Gastroesophageal sphincter (tissue), 3 donors: ENCODE measurements around the gene B4GALNT2.

Experiments
- EP300 ChIP-seq: sonication (generic); formaldehyde crosslinking; IDR thresholded peaks from one replicate; pipeline ENCODE4 v1.6.1; 2017; ENCODE audit warnings: antibody characterized with exemption, mild to moderate bottlenecking
- POLR2A ChIP-seq, 2 donors: fragments of 450-650 bp; IDR thresholded peaks; one replicate each; pipeline ENCODE4 v1.6.1; 2017; ENCODE audit warnings: antibody characterized with exemption in 2 of 2, mild to moderate bottlenecking in 2 of 2, moderate library complexity in 1 of 2
- POLR2AphosphoS5 ChIP-seq: sonication (generic); formaldehyde crosslinking; IDR thresholded peaks from one replicate; pipeline ENCODE4 v1.6.1; 2017; ENCODE audit warnings: antibody characterized with exemption
- TF ChIP-seq, protein P1 (sequence below), 4 experiments: fragments of 200-600 bp in 2 of 4; fragments of 450-650 bp in 2 of 4; sonication (generic) in 1 of 4; IDR thresholded peaks; one replicate each; pipeline ENCODE4 v1.5.1; 2017 to 2019; ENCODE audit warnings: antibody characterized with exemption in 4 of 4, mild to moderate bottlenecking in 2 of 4, moderate library complexity in 2 of 4

GRCh38 chr17:49132699-49133364 is at the start of gene B4GALNT2:
- TF ChIP-seq, protein P1, sequence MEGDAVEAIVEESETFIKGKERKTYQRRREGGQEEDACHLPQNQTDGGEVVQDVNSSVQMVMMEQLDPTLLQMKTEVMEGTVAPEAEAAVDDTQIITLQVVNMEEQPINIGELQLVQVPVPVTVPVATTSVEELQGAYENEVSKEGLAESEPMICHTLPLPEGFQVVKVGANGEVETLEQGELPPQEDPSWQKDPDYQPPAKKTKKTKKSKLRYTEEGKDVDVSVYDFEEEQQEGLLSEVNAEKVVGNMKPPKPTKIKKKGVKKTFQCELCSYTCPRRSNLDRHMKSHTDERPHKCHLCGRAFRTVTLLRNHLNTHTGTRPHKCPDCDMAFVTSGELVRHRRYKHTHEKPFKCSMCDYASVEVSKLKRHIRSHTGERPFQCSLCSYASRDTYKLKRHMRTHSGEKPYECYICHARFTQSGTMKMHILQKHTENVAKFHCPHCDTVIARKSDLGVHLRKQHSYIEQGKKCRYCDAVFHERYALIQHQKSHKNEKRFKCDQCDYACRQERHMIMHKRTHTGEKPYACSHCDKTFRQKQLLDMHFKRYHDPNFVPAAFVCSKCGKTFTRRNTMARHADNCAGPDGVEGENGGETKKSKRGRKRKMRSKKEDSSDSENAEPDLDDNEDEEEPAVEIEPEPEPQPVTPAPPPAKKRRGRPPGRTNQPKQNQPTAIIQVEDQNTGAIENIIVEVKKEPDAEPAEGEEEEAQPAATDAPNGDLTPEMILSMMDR (IDR thresholded peaks at IDR 0.05): no peak
- TF ChIP-seq EP300 (no peak), POLR2AphosphoS5 (no peak), POLR2A (IDR thresholded peaks at IDR 0.05) (no peak)
